RWPE1 (cell line): ENCODE measurements around the gene CCNT2.
"Not testable (repeated sequence)": the region's sequence is repeated elsewhere in the genome, so short reads cannot be mapped to it uniquely, and the experiment has no call there.

Source experiments
- CTCF ChIA-PET: fragments of 350-600 bp; sonication (Branson Sonifier 250); formaldehyde crosslinking; extraction: SDS; loops from one replicate; lab custom pipeline; 2021; lab: Yijun Ruan, JAX
- POLR2A ChIA-PET: fragments of 400-600 bp; formaldehyde crosslinking; extraction: SDS; loops from one replicate; lab custom pipeline; 2020; ENCODE audit warnings: antibody characterized with exemption; ENCODE audit not compliant: low non-redundant PET; lab: Yijun Ruan, JAX
- DNase-seq: peaks from one replicate; pipeline ENCODE4 v3.0.0; 2012; ENCODE audit warnings: low spot score
- H3K27ac ChIP-seq: fragments of 450-650 bp; 2 replicates; pipeline ENCODE4 v1.5.1; 2017
- TF ChIP-seq, protein P1 (sequence below): fragments of 450-650 bp; conservative IDR thresholded peaks from 2 replicates; pipeline ENCODE4 v1.5.1; 2017; ENCODE audit warnings: low read depth, mild to moderate bottlenecking

The CCNT2 gene

DNA sequence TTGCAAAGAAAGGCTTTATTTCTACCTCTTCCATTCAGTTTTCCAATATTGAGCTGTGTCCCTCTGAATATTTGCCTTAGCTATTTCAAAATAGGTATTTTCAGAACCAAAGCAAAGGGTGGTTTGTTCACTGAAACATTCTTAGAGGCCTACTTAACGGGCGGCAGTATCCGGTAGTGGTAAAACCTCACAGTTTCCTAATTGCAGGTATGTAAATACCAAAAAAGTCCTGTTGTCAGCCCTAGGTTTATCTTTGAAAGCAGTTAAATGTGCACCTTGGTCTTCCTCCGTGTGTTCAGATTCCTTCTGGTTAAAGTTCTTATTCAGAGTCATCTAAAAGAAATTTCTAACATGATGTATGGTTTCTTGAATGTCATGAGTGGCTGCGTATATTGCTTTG is 38.9 kb downstream of the CCNT2 start:
- TF ChIP-seq, protein P1, sequence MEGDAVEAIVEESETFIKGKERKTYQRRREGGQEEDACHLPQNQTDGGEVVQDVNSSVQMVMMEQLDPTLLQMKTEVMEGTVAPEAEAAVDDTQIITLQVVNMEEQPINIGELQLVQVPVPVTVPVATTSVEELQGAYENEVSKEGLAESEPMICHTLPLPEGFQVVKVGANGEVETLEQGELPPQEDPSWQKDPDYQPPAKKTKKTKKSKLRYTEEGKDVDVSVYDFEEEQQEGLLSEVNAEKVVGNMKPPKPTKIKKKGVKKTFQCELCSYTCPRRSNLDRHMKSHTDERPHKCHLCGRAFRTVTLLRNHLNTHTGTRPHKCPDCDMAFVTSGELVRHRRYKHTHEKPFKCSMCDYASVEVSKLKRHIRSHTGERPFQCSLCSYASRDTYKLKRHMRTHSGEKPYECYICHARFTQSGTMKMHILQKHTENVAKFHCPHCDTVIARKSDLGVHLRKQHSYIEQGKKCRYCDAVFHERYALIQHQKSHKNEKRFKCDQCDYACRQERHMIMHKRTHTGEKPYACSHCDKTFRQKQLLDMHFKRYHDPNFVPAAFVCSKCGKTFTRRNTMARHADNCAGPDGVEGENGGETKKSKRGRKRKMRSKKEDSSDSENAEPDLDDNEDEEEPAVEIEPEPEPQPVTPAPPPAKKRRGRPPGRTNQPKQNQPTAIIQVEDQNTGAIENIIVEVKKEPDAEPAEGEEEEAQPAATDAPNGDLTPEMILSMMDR: no peak
- ChIA-PET CTCF (no interaction called here), POLR2A (no interaction called here)
- no peak for DNase-seq
- no peak overlapping the region for H3K27ac ChIP-seq

DNA sequence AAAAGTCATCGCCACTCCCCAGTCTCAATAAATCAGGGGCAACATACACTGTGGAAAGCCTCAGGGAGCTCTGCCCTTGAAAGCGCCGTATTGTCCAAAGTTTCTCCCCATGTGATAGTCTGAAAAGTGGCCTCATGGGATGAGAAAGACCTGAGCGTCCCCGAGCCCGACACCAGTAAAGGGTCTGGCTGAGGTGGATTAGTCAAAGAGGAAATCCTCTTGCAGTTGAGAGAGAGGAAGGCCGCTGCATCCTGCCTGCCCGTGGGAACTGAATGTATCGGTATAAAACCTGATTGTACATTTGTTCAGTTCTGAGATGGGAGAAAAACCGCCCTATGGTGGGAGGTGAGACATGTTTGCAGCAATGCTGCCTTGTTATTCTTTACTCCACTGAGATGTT is 48.5 kb downstream of the CCNT2 start:
- H3K27ac ChIP-seq, DNase-seq, POLR2A ChIA-PET, CTCF ChIA-PET: not testable (repeated sequence)

DNA sequence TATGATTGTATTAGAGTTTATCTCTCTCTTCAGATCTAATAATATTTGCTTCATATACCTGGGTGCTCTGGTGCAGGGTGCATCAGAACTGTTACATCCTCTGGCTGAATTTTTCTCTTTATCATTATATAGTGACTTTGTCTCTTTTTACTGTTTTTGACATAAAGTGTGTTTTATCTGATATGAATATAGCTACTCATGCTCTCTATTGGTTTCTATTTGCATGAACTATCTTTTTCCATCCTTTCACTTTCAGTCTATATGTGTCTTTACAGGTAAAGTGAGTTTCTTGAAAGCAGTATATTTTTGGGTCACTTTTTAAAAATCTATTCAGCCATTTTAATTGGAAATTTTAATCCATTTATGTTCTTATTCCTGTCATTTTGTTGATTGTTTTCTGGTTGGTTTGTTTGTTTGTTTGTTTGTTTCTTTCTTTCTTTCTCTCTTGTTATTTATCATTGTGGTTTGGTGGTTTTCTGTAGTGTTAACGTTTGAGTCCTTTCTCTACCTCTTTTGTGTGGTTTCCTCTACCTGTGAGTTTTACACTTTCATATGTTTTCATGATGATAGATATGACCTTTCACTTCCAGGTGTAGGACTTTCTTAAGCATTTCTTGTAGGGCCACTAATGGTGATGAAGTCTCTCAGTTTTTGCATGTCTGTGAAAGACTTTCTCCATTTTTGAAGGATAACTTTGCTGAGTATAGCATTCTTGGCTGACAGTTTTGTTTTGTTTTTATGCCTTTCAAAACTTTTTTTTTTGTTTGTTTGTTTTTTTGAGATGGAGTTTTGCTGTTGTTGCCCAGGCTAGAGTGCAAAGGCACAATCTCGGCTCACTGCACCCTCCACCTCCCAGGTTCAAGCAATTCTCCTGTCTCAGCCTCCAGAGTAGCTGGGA is 54.9 kb downstream of the CCNT2 start:
- no peak overlapping the region for H3K27ac ChIP-seq
- ChIA-PET CTCF (no interaction called here), POLR2A (no interaction called here)
- DNase-seq: no peak
- TF ChIP-seq, protein P1: no peak

DNA sequence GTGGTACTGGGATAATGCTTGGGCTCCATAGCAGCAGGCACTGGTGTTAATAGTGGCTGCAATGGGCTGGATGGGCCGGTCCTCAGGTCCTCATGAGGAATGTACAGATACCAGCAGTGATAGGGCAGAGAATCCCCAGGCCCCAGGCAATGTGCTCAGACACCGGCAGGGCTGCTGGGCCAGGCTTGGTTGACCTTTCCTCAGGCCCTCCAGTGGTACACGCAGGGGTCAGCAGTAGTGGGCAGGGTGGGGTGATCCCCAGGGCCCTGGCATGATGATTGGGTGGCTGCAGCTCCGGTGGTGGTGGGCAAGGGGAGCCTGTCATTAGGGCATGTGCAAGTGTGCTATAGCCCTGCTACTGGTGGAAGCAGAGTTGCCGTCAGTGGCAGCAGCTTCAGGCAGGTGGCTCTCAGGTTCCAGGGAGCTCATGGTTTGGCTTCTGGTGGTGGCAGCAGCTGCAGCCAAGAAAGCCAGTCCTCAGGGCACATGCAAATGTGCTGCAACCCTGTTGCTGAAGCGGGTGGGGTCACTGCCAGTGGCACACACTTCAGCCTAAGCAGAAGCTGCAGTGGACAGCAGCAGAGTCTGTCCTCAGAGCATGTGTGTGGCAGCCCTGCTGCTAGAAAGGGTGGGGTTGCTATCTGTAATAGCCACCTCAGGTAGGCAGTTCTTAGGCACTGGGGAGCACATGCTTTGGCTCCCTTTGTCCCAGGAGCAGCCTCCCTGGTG is 56.8 kb downstream of the CCNT2 start:
- TF ChIP-seq, protein P1: no peak
- H3K27ac ChIP-seq: no peak overlapping the region
- ChIA-PET CTCF (interaction anchor here (0.5 kb wide), 1 partner anchor 12 kb away, joined by 3 read pairs; no protein-coding TSS in a partner anchor), POLR2A (no interaction called here)
- DNase-seq: no peak

DNA sequence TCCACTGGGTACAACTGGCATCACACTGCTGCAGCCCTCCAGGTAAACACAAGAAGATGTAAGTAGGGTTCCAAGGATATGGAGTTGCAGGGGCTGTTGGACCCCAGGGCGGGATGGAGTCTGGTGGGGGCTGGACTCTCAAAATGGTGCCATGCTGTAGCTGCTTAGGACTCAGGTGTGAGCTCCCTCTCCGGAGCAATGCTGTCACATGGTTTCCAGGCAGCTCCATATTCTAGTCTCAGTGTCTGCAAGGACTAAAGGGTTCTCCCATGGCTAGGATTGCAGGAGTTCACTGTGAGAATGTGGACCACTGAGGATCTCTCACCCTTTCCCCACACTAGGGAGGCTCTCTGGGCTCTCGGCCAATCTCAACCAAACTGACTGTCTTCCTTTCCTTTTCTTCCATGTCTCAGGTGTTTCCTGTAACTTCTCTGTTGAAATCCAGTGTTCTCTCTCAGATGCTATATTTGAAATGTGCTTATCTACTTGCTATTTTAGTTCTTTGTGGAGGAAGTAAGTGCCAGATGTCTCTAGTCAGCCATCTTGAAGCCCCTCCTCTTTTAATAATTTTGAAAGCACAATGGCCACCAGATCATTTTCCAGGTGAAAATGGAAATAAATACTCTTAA is 57.6 kb downstream of the CCNT2 start:
- TF ChIP-seq, protein P1: no peak
- H3K27ac ChIP-seq: no peak overlapping the region
- ChIA-PET CTCF (interaction anchor here (0.5 kb wide), 1 partner anchor 13 kb away, joined by 3 read pairs; no protein-coding TSS in a partner anchor), POLR2A (no interaction called here)
- no peak for DNase-seq

DNA sequence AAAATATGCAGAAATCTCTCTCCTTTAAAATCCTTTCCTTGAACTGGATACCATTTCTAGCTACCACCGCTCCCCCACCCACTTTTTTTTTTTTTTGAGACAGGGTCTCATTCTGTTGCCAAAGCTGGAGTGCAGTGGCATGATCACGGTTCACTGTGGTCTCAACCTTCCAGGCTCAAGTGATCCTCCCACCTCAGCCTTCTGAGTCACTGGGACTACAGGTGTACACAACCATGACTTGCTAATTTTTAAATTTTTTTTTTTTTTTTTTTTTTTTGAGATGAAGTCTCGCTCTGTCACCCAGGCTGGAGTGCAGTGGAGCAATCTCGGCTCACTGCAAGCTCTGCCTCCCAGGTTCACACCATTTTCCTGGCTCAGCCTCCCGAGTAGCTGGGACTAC is 58.5 kb downstream of the CCNT2 start:
- CTCF ChIA-PET, DNase-seq, H3K27ac ChIP-seq, POLR2A ChIA-PET: not testable (repeated sequence)

DNA sequence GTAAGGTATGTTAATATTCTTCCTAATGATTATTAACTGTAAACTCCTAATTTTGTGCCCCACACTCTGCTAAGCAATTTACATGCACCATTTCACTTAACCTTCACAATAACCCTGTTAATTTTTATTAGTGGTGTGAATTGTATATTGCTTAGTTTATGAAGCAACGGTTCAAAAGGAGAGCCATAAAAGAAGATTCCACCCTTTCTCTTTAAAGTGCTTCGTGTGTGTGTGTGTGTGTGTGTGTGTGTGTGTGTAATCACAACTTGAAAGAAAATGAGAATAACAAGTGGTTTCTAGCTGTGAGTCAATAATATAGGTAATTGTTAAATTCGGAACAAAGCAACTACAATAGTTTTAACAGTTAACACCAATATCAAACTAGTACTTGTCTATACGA is 60.6 kb downstream of the CCNT2 start:
- ChIA-PET POLR2A (no interaction called here), CTCF (no interaction called here)
- DNase-seq: no peak
- no peak overlapping the region for H3K27ac ChIP-seq
- TF ChIP-seq, protein P1: no peak
